ENCODE data around the gene SSUH2.
A peak's percentile ranks its signal among the peaks of the same experiment; 100 is the strongest.

Gene SSUH2

GRCh38 chr3:8622873-8623691, 21.5 kb downstream of the SSUH2 start:
- peak; percentile 69 for DNase-seq
- in situ Hi-C loops (cut with MboI; ENCODE audit: low pct_unique_long_range_greater_than_20kb, low sequenced_read_pairs): no loop called here

DNA sequence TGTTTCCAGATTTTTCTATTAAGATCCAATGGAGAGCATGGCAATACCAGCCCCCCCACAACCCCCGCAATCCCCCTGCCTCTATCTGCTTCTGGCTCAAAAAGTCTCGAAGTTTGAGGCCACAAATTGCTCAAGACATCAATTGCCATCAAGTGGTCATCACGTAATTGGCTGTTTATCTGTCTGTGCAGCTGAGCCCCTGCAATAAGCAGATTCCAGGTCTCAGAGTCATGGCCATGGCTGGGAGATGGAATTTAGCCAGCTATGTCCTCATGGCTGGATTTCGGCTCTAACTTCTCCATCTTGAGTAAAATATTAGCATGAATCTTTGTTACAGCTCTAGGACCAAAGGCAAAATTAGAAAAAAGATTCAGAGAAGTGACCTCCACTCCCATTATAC, 22.7 kb downstream of the SSUH2 start:
- DNase-seq: no peak
- in situ Hi-C loops (cut with MboI; ENCODE audit: low pct_unique_long_range_greater_than_20kb, low sequenced_read_pairs): no loop called here

GRCh38 chr3:8621141-8621540, 23.5 kb downstream of the SSUH2 start:
- in situ Hi-C loops (cut with MboI; ENCODE audit: low pct_unique_long_range_greater_than_20kb, low sequenced_read_pairs): no loop called here
- no peak for DNase-seq

- no peak for DNase-seq
- in situ Hi-C loops (cut with MboI; ENCODE audit: low pct_unique_long_range_greater_than_20kb, low sequenced_read_pairs): no loop called here
Observed at GRCh38 chr3:8619548-8619947, 25.1 kb downstream of the SSUH2 start.

DNA sequence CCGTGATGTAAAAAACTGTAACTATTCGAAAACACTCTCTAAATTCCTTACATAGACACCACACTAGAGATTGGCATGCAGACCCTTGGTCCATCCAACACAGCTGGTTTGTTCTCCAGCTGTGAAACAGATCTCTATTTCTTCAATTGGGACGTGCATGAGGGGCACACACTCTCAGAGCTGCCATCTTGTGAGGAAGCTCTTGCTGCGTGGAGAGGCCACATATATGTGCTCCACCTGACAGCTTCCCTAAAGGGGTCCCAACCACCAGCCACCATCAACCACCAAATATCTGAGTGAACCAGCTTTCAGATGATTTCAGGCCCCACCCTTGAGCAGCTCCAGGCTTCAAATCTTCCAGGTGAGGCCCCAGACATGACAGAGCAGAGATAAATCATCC, 25.6 kb downstream of the SSUH2 start:
- no peak for DNase-seq
- in situ Hi-C loops (cut with MboI; ENCODE audit: low pct_unique_long_range_greater_than_20kb, low sequenced_read_pairs): no loop called here

GRCh38 chr3:8617921-8618320, 26.7 kb downstream of the SSUH2 start:
- no peak for DNase-seq
- in situ Hi-C loops (cut with MboI; ENCODE audit: low pct_unique_long_range_greater_than_20kb, low sequenced_read_pairs): no loop called here

DNA sequence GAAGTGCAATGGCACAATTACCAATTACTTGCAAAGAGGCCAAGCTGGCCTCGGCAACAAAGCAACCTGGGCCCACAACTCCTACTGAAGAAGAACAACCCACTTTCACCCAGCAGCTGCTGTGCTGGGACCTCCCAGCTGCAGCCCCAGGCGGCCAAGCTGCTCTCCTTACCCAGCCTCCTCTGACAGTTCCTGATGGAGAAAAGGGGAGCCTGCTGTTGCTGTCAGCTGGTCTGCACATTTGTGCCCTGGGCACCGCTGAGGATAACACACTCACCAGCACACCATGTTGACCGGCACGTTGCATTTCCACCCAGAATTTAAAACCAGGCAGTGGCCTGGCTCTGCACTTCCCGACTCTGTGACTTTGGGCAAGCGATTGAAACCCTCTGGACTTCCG, 33.6 kb downstream of the SSUH2 start:
- in situ Hi-C loops (cut with MboI; ENCODE audit: low pct_unique_long_range_greater_than_20kb, low sequenced_read_pairs): no loop called here
- DNase-seq: no peak

GRCh38 chr3:8608791-8609467, 35.7 kb downstream of the SSUH2 start:
- DNase-seq: no peak
- in situ Hi-C loops (cut with MboI; ENCODE audit: low pct_unique_long_range_greater_than_20kb, low sequenced_read_pairs): no loop called here

- in situ Hi-C loops (cut with MboI; ENCODE audit: low pct_unique_long_range_greater_than_20kb, low sequenced_read_pairs): no loop called here
- DNase-seq: no peak
Observed at GRCh38 chr3:8608041-8608790, 36.4 kb downstream of the SSUH2 start.

DNA sequence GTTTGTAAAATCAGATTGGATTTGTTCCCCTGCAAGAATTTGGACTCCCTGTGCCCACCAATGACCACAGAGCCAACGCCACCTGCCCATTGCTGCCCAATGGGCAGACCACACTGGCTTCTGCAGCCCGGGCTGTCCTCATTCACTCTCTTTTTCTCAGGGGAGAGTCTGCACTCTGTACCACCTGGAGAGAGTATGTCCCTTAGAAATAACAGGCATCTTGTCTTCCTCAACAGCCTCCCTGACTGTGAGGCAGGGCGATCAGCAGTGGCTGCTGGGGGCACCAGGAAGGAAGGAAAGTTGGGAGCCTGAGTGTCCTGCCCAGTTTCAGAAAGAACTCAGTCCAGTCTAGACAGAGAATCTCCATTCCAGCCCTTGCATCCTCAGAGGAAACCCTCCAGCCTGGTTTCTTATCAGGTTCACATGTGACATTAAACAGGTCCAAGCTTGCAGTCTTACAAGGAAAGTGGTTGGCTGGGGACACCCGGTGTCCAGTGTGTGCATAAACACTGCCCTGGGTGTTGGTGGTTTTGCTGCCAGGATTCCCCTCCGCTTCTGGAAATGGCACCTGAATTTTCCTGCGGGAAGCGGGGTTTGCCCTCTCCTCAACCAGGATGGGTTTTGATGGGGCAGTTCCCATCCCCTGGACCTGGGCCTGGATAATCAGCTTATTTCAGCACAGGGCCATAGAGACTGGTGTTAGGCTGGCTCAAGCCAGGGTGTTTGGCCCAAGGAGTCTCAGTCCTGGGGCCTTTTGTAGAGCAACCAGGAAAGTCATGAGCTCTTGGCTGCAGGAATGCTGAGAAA, 37.2 kb downstream of the SSUH2 start:
- no peak for DNase-seq
- in situ Hi-C loops (cut with MboI; ENCODE audit: low pct_unique_long_range_greater_than_20kb, low sequenced_read_pairs): no loop called here

DNA sequence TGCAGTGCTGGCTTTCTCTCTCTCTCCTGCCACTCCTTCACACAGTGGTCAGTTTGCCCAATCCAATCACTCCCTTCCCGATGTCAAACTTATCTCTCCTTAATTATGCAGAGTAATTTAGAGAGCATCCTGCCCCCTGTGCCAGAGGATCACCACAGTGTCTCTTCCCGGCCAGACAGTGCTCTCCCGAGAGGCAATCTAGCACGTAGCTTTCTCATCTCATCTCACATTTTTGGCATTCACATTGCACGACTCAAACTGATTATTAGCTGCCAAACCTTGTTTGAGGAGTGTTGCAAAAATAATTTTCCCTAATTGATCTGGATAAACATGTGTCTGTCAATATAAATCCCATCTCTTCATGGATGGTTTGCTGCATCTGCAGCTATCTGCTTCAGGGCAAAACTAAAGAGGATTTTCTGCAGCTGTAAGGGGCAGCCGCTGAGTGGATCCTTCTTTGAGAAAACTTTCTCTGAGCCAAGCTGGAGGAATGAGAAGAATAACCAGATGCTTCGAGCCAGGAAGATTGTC, 37.8 kb downstream of the SSUH2 start:
- no peak for DNase-seq
- in situ Hi-C loops (cut with MboI; ENCODE audit: low pct_unique_long_range_greater_than_20kb, low sequenced_read_pairs): no loop called here

DNA sequence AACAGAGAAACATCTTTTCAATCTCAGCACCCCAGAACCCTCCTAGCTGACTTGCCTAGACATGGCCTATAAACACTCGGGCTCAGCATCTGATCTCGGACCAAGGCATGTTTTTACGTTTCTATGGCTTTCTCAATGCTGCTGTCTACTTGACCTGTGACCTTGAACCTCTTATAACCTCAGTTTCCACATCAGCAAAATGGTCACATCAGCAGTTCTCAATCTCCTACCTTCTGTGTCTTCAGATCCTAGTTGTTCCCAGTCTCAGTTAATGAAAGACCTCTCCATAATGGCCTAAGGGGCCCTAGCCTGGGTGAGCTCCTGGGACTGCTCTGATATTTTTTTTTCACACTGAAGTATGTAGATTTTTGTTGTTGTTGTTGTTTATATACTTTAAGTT, 39.6 kb downstream of the SSUH2 start:
- no peak for DNase-seq
- in situ Hi-C loops (cut with MboI; ENCODE audit: low pct_unique_long_range_greater_than_20kb, low sequenced_read_pairs): no loop called here

- in situ Hi-C loops (cut with MboI; ENCODE audit: low pct_unique_long_range_greater_than_20kb, low sequenced_read_pairs): no loop called here
- no peak for DNase-seq
Observed at GRCh38 chr3:8604006-8604405, 40.6 kb downstream of the SSUH2 start.

- in situ Hi-C loops (cut with MboI; ENCODE audit: low pct_unique_long_range_greater_than_20kb, low sequenced_read_pairs): no loop called here
- no peak for DNase-seq
Observed at GRCh38 chr3:8603115-8603710, 41.4 kb downstream of the SSUH2 start.

GRCh38 chr3:8600457-8600856, 44.1 kb downstream of the SSUH2 start:
- in situ Hi-C loops (cut with MboI; ENCODE audit: low pct_unique_long_range_greater_than_20kb, low sequenced_read_pairs): no loop called here
- DNase-seq: no peak

GRCh38 chr3:8599146-8599545, 45.5 kb downstream of the SSUH2 start:
- no peak for DNase-seq
- in situ Hi-C loops (cut with MboI; ENCODE audit: low pct_unique_long_range_greater_than_20kb, low sequenced_read_pairs): no loop called here

GRCh38 chr3:8597219-8597853, 47.3 kb downstream of the SSUH2 start:
- DNase-seq: no peak
- in situ Hi-C loops (cut with MboI; ENCODE audit: low pct_unique_long_range_greater_than_20kb, low sequenced_read_pairs): no loop called here
